GM12878 (cell line): ENCODE measurements around the gene PATJ. TPM values are rescaled to one million over a fixed set of nuclear protein-coding genes. Genes with fewer than 3 reads are reported as not detected.
"Not testable (repeated sequence)": the region's sequence is repeated elsewhere in the genome, so short reads cannot be mapped to it uniquely, and the experiment has no call there.

Experiments used
- ATAC-seq: fragments of 200-7000 bp; cut with Tn5 transposase; 3 replicates; pipeline ENCODE4 v1.9.1; 2020; ENCODE audit warnings: mild to moderate bottlenecking, moderate library complexity
- BruUV-seq: library from RNA; stranded (reverse); fragments of 400-500 nt; replicated peaks from 2 replicates; lab custom pipeline; 2021; lab: Mats Ljungman, UMichigan
- CTCF ChIA-PET: fragments of 300-600 bp; sonication (Branson Sonifier 250); formaldehyde crosslinking; extraction: SDS; loops from one replicate; lab custom pipeline; 2021; ENCODE audit warnings: inconsistent platforms; lab: Yijun Ruan, JAX
- POLR2A ChIA-PET: fragments of 350-600 bp; formaldehyde crosslinking; extraction: SDS; loops from one replicate; lab custom pipeline; 2021; ENCODE audit warnings: inconsistent platforms; lab: Charles Lee
- RAD21 ChIA-PET: fragments of 300-600 bp; sonication (Branson Sonifier 250); formaldehyde crosslinking; loops from one replicate; lab custom pipeline; 2023; ENCODE audit warnings: antibody characterized with exemption; ENCODE audit not compliant: unreplicated experiment; lab: Charles Lee
- SMC1A ChIA-PET: fragments of 300-600 bp; sonication (Branson Sonifier 250); formaldehyde crosslinking; loops from one replicate; lab custom pipeline; 2023; ENCODE audit not compliant: unreplicated experiment, uncharacterized antibody; lab: Charles Lee
- DNase-seq: peaks from one replicate; pipeline ENCODE4 v3.0.0-alpha.2; 2011; ENCODE audit warnings: low read depth, low spot score
- FAIRE-seq: peaks from 3 replicates; lab custom pipeline; 2011; peaks lifted over from hg19 to GRCh38; lab: Jason Lieb, UNC
- H2AFZ ChIP-seq: 2 replicates; pipeline ENCODE4 v1.6.0; 2011; ENCODE audit warnings: low read depth, low read length, control low read depth; ENCODE audit not compliant: control insufficient read depth
- H3K27ac ChIP-seq: 2 replicates; pipeline ENCODE4 v1.5.1; 2011; ENCODE audit warnings: control low read depth; ENCODE audit not compliant: control insufficient read depth, insufficient read depth
- H3K27me3 ChIP-seq, 2 experiments: replicated peaks in 1 of 2; 2 replicates each; pipeline versions ENCODE4 v1.6.0 to v1.6.1; 2011; ENCODE audit warnings: low read length in 1 of 2; ENCODE audit not compliant: control insufficient read depth in 2 of 2, insufficient read depth in 2 of 2
- H3K36me3 ChIP-seq, 2 experiments: 2 replicates each; pipeline ENCODE4 v1.5.1; 2011; ENCODE audit warnings: low read length in 1 of 2; ENCODE audit not compliant: control insufficient read depth in 2 of 2, insufficient read depth in 2 of 2
- H3K4me1 ChIP-seq: 2 replicates; pipeline ENCODE4 v1.6.1; 2011; ENCODE audit warnings: mild to moderate bottlenecking, low read length, moderate library complexity, mixed read lengths; ENCODE audit not compliant: control insufficient read depth, insufficient read depth
- H3K4me2 ChIP-seq: 2 replicates; pipeline ENCODE4 v1.6.0; 2011; ENCODE audit warnings: control low read depth; ENCODE audit not compliant: control insufficient read depth, insufficient read depth
- H3K4me3 ChIP-seq: fragments of 200-600 bp; sonication (generic); 2 replicates; pipeline ENCODE4 v1.5.1; 2016
- H3K79me2 ChIP-seq: 2 replicates; pipeline ENCODE4 v1.6.0; 2011; ENCODE audit warnings: low read length; ENCODE audit not compliant: control insufficient read depth, insufficient read depth
- H3K9ac ChIP-seq: 2 replicates; pipeline ENCODE4 v1.8.0; 2011; ENCODE audit warnings: low read length, control low read depth, mixed read lengths; ENCODE audit not compliant: control insufficient read depth, insufficient read depth
- H3K9me3 ChIP-seq: replicated peaks from 3 replicates; pipeline ENCODE4 v1.5.1; 2011; ENCODE audit warnings: mild to moderate bottlenecking, low read length; ENCODE audit not compliant: control insufficient read depth, insufficient read depth
- H4K20me1 ChIP-seq: 2 replicates; pipeline ENCODE4 v1.6.0; 2011; ENCODE audit not compliant: control insufficient read depth, insufficient read depth
- EP300 ChIP-seq, 2 experiments: fragments of 150-350 bp in 1 of 2; IDR thresholded peaks; 2 replicates each; pipeline ENCODE4 v1.6.1; 2011 to 2012; ENCODE audit warnings: low read depth in 2 of 2, low read length in 2 of 2, borderline replicate concordance in 1 of 2, improper control_type of control experiment in 1 of 2, inconsistent platforms in 1 of 2; ENCODE audit not compliant: control insufficient read depth in 1 of 2
- PML ChIP-seq: IDR thresholded peaks from 2 replicates; pipeline ENCODE4 v1.6.1; 2012; ENCODE audit warnings: low read length, inconsistent platforms
- RAD51 ChIP-seq: fragments of 450-650 bp; IDR thresholded peaks from 2 replicates; pipeline ENCODE4 v1.6.1; 2016; ENCODE audit warnings: moderate library complexity, mild to moderate bottlenecking, inconsistent platforms
- YY1 ChIP-seq: IDR thresholded peaks from 2 replicates; pipeline ENCODE4 v1.6.1; 2011; ENCODE audit warnings: low read depth, mild to moderate bottlenecking, low read length
- ZNF592 ChIP-seq: fragments of 450-650 bp; IDR thresholded peaks from 2 replicates; pipeline ENCODE4 v1.6.1; 2017; ENCODE audit warnings: mild to moderate bottlenecking, moderate library complexity
- WGBS: methylation state at CpG from one replicate; pipeline ENCODE4 v1.1.6; 2016; ENCODE audit warnings: low lambda C conversion rate; ENCODE audit not compliant: insufficient replicate concordance, insufficient coverage; ENCODE audit errors: missing lambda C conversion rate; 5-methylcytosine and 5-hydroxymethylcytosine counted together
- in situ Hi-C: fragments of 300-500 bp; cut with MboI; formaldehyde crosslinking; loops from 9 replicates; pipeline ENCODE4 v1.14.3; 2018; ENCODE audit warnings: mixed read lengths
- intact Hi-C: fragments of 100-400 bp; cut with micrococcal nuclease; formaldehyde crosslinking; loops from one replicate; pipeline ENCODE4 v1.14.2; 2022; ENCODE audit not compliant: unreplicated experiment
- polyA plus RNA-seq, 11 experiments: library from polyadenylated mRNA; depleted of rRNA in 4 of 11; unstranded in 6 of 11; stranded (reverse) in 5 of 11; fragments of >200 nt; fragmentation: Nextera tagmentation in 4 of 11; fragmentation: Illumina TruSeq in 1 of 11; extraction: Ambion mirVana in 4 of 11; extraction: Trizol in 1 of 11; gene quantifications; 1 replicate in 1 of 11; 2 replicates in 10 of 11; pipeline versions ENCODE4 v1.2.1 to v1.2.3, GENCODE V29; 2011 to 2016; ENCODE audit warnings: inconsistent platforms in 2 of 11, missing spikeins in 2 of 11, low read depth in 1 of 11
- total RNA-seq, 4 experiments: library from RNA; depleted of rRNA in 3 of 4; stranded (reverse); fragments of >200 nt in 3 of 4; fragmentation: Illumina TruSeq in 1 of 4; extraction: Trizol in 1 of 4; gene quantifications; 2 replicates each; pipeline versions ENCODE4 v1.2.1 to v1.2.3, GENCODE V29; 2013 to 2021

PATJ gene
- total and polyA plus RNA-seq, 10 of the 15 experiments (the other 5 are each of a cell fraction or from before 2014, with no cell fraction given), result 2.8 to 13.9 (median 6.9) TPM

- TF ChIP-seq ZNF592 (no peak), PML (no peak), RAD51 (no peak), YY1 (no peak), EP300 (IDR thresholded peaks at IDR 0.05; ENCODE audit: borderline replicate concordance in 1 of 2, control insufficient read depth in 1 of 2, low read depth in 2 of 2, low read length in 2 of 2) (no peak)
- TF ChIP-seq, all 136 proteins: peak for 0
These were observed 94.4 kb downstream of the PATJ start (continued) for GRCh38 chr1:61836649-61837048.

- H4K20me1 ChIP-seq, H3K4me3 ChIP-seq, H2AFZ ChIP-seq, H3K36me3 ChIP-seq, H3K79me2 ChIP-seq, RAD21 ChIA-PET, intact Hi-C loops, FAIRE-seq, POLR2A ChIA-PET, H3K9ac ChIP-seq, DNase-seq, CTCF ChIA-PET, H3K27me3 ChIP-seq, H3K4me1 ChIP-seq, H3K4me2 ChIP-seq, BruUV-seq, ATAC-seq, H3K27ac ChIP-seq, H3K9me3 ChIP-seq, in situ Hi-C loops: not testable (repeated sequence)
- WGBS, result 95% methylated on average over 3 of the region's 6 CpGs
- SMC1A ChIA-PET, result interaction anchor here (0.5 kb wide), 1 partner anchor 386 kb away, joined by 3 read pairs; no protein-coding TSS in a partner anchor
These were observed 95.3 kb downstream of the PATJ start for GRCh38 chr1:61837607-61838006.
